ENCODE data around the gene IRF2BP1.

The IRF2BP1 gene

GRCh38 chr19:45885556-45886426 is at the start of gene IRF2BP1:
Gene IRF2BP1 (minus strand): TSS chr19:45886141. CDS start chr19:45885774, 367 bp downstream.
- peak; percentile 97 for DNase-seq

DNA sequence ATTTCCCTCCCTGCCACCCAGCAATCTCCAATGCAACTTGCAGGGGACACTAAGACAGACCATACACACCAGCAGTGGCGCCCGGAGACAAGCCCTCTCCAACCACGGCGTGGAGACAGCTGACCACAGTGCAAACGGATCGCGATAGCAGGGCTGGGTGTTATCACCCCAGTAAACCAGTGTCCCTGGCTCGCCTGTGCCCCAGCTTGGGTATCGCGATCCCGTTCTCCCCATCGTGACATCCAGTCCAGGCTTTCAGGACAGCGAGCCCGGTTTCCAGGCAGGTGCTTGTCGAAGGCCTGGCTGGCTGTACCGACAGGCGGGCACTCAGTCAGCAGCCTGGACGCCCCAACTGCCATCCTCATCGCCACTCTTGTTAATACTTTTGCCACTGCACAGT is 49.3 kb upstream of the IRF2BP1 start:
- DNase-seq, result no peak

DNA sequence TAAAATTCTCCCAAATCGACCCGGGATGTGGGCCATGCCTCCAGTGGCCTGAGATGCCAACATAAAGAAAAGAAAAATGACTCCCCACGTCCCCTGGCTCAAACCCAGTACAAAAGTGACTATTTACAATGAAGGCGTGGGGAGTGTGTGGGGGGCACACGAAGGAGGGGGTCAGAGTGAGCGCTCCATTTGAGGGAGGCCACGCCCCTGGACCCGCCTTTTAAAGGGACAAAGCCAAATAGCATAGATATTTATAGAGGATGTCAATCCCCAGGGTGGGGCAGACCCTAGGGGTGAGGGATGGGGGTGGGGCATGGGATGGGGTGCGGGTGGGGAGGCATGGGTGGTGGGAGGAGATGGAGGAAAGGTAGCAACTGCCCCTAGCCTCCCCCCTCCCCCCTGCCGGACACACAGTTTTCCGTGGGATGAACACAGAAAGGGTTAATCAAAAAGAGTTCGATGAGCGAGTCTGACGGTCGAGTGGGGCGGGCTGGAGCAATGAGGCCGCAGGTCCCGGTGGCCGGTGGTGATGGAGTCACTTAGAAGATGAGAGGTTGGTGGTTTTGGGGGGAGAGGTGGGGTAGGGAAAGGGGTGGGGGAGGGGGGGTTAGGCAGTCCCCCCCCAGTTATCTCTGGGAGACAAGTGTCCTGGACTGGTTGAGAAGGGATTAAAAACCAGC is 48.8 kb upstream of the IRF2BP1 start:
- DNase-seq, result no peak

DNA sequence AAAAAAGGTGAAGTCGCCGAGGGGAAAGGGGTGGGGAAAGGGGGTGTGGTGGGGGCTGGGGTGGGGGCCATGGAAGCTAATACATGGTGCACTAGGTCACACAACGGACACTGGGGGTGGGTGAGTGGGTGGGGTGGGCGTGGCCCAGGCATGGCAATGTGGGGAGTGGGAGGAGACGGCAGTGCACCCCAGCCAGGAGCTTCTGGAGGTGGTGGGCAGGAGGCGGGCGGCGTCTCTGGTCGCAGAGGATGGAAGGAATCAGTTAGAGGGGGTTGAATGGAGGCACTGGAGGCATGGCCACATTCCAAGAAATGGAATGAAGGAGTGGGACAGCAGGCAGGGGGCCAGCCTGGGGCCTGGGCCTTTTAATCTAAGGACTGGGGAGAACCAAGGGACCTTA is 47.8 kb upstream of the IRF2BP1 start:
- no peak for DNase-seq

- no peak for DNase-seq
Observed at GRCh38 chr19:45931055-45931454, 45.1 kb upstream of the IRF2BP1 start.

GRCh38 chr19:45929247-45929646 is 43.3 kb upstream of the IRF2BP1 start:
- no peak for DNase-seq

- peak; percentile 99 for DNase-seq
Observed at GRCh38 chr19:45927565-45928261, 41.8 kb upstream of the IRF2BP1 start.

- no peak for DNase-seq
Observed at GRCh38 chr19:45924891-45925447, 39.0 kb upstream of the IRF2BP1 start.

DNA sequence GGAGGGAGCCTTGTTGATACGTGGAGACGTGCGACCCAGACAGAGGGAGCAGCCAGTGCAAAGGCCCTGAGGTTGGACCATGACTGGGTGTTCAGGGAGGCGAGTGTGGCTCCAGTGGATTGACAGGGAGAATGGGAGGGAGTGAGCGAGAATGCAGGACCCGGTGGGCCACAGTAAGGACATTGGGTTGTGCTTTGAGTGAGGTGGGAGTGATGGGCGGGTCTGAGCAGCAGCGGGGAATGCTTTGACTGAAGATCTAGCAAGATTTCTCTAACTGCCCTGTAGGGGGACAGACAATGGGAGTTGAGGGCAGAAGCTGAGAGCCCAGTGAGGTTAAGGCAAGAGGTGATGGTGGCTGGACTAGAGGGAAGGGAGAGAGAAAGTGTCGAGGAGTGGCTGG is 36.3 kb upstream of the IRF2BP1 start:
- no peak for DNase-seq

DNA sequence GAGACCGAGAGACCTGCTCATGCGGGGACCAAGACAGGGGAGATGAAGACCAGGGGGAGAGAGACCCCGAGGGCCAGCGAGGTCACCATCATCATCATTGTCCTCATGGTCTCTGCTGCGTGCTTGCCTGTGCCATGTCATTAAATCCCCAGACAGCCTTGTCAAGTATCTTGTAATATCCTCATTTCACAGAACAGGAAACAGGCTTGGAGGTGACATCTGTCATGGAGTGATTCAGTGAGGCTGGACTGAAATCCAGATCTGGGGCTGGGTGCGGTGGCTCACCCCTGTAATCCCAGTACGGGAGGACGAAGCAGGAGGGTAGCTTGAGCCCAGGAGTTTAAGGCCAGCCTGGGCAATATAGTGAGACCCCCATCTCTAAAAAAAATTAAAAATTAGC is 34.5 kb upstream of the IRF2BP1 start:
- no peak for DNase-seq

- no peak for DNase-seq
Observed at GRCh38 chr19:45919678-45920077, 33.7 kb upstream of the IRF2BP1 start.

- no peak for DNase-seq
Observed at GRCh38 chr19:45918721-45919120, 32.8 kb upstream of the IRF2BP1 start.

DNA sequence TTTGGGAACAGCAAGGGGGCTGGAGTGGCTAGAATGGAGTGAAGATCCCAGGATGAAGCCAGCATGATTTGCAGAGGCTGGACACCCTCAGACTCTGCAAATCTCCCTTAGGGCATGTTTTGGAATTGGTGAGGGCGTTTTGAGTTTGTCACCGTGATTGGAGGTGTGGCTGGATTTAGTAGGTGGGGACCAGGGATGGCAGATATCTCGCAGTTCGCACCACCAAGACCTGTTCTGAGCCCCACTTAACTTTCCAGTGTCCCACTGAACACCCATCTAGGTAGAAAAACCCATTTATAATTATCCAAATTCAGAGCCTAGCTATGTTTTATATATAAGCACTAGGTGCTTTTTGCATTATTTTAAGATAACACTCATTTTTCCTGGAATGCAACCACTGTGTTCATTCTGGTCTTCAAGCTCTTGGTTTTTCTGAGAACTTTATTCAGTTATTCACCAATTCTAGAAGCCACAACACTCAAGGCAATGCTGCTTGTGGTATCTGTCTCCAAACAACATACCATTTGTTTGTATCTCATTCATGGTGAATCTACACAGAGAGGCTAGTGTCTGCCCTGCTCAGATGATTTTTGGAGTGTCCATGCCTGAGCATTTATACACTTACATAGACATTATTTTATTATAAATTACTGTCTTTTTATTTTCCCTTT is 31.6 kb upstream of the IRF2BP1 start:
- no peak for DNase-seq

- peak; percentile 80 for DNase-seq
Observed at GRCh38 chr19:45913874-45914830, 28.2 kb upstream of the IRF2BP1 start, which contains the start of gene NANOS2. Gene NANOS2 (minus strand): TSS chr19:45914778. CDS start chr19:45914693, 85 bp downstream.

DNA sequence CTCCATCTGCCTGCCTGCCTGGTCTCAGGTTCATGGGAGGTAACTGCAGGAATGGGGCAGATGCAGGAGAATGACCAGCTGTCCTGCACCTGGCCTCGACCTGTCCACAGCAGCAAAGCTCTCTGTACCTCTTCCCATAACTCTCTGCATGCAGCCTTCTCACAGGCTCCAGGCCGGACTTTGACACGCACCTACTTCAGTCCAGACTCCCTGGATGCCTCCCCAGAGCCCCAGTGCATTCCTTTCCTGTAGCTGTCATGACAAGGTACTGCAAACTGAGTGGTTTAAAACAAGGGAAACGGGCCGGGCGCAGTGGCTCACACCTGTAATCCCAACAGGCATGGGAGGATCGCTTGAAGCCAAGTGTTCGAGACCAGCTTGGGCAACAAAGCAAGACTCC is 25.4 kb upstream of the IRF2BP1 start:
- no peak for DNase-seq

DNA sequence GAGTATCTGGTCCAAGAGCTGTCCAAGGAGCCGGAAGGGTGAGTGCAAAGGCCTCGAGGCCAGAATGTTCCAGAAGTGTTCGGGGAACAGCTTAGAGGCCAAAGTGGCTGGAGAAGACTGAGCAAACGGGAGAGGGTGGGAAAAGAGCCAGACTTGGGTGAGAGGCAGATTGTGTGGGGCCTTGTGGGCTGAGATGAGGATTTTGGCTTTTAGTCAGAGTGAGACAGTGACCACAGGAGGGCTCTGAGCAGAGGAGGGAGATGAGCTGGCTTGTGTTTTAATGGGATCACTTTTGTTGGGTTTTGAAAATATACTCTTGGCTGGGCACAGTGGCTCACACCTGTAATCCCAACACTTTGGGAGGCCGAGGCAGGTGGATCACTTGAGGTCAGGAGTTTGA is 23.0 kb upstream of the IRF2BP1 start:
- DNase-seq, result no peak

DNA sequence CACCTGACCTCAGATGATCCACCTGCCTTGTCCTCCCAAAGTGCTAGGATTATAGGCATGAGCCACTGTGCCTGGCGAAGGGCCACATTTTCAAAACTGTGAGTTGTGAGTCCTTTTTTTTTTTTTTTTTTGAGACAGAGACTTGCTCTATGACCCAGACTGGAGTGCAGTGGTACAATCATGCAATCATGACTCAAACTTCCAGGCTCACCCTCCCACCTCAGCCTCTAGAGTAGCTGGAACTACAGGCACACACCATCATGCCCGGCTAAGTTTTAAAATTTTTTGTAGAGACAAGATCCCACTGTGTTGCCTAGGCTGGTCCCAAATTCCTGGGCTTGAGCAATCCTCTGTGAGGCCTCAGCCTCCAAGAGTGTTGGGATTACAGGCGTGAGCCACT is 20.3 kb upstream of the IRF2BP1 start:
- no peak for DNase-seq

GRCh38 chr19:45905011-45905410 is 19.1 kb upstream of the IRF2BP1 start:
- no peak for DNase-seq

DNA sequence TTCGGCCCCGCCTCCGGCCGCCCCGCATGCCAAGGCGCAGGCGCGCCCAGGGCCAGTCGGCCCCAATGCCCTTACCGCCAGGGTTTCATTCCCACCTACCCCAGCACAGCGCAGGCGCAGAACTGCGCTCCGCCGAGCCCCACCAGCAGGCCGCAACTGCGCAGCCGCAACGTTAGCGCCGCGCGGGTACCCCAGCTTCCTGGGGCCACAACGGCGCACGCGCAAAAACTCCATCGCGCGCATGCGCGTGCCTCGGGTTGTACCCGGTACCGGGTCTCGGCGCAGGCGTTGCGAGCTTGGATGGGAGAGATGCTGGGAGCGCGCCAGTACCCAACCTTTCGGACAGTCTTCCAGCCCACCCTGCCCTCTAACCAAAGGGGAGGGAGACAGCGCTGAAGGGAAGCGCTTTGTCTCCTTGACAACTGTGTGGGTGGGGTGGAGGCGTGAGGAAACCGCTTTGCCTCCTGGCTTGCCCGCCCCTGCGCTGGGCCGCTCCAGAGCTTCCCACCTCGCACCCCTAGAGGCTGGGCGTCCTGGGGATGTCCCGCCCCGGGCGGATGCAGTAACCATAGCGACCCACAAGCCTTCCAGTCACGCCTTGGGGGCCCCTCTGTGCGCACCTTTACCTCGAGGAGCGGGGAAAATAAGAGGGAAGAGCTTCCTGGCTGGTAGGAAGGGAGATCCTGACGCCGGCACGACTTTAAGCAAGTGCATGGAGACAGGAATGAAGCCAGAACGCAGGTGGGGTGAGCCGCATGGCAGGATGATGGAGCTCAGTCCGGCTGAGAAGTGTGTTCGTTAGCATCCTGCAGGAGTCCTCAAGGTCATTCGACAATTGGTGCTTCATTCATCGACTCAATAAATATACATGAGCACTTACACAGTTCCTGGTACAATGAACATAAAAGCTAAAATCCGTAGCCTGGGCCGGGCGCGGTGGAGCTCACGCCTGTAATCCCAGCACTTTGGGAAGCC is 17.0 kb upstream of the IRF2BP1 start:
- DNase-seq, result peak; percentile 100

Measured in eye (tissue), 1 donor.